Heart left ventricle (tissue), 13 donors: Measurements from ENCODE around the gene B3GNT2.

ENCODE experiments used
- CTCF ChIP-seq, 12 donors: fragments of 200-600 bp; sonication (generic) in 4 of 12; IDR thresholded peaks; one replicate each; pipeline versions ENCODE4 v1.5.0 to v1.8.0; 2018 to 2022; ENCODE audit warnings: antibody characterized with exemption in 12 of 12, mild to moderate bottlenecking in 5 of 12
- POLR2A ChIP-seq, 2 donors: fragments of 450-650 bp; IDR thresholded peaks; one replicate each; pipeline ENCODE4 v1.6.1; 2017; ENCODE audit warnings: antibody characterized with exemption in 2 of 2, mild to moderate bottlenecking in 2 of 2, moderate library complexity in 2 of 2
- donor health status: ischemic (EF 13 %, LVEDD 7.1; RV severe dilation, severe dysfunction).
- donor health status: DM: no; HTN: yes; CAD: no.
- donor health status: DM: no; HTN: no; CAD: no.
- donor health status: ischemic (EF 25% LVEDD 6.9; RV normal size, moderate dysfunction).
- donor health status: ischemic (EF 25% LVEDD 5.7; RV mildly dilated, moderate dysfunction).
- donor health status: ischemic (EF 35%, LVEDD 5.7; RV mildly dilated, moderate dysfunction).
- donor health status: nonischemic (EF 11% LVEDD 7.7; RV severe dilation, severe dysfunction).
- donor health status: DM: yes; HTN: yes; CAD: no.
- donor health status: PGD.
- donor health status: ischemic (EF 29% LVEDD 5.4; RV normal size, mild dysfunction).
- donor health status: nonischemic (EF 23%, LVEDD 6.1; RV moderate dilation, normal function).

- TF ChIP-seq CTCF (IDR thresholded peaks at IDR 0.05) (no peak), POLR2A (IDR thresholded peaks at IDR 0.05) (no peak)
Observed at GRCh38 chr2:62189196-62189595, 6.7 kb upstream of the B3GNT2 start.
